GM21390 (cell line): ENCODE measurements around the gene APBA1.
"Not testable (repeated sequence)": the region's sequence is repeated elsewhere in the genome, so short reads cannot be mapped to it uniquely, and the experiment has no call there.

ENCODE experiments used
- ATAC-seq: cut with Tn5 transposase; IDR thresholded peaks from one replicate; pipeline ENCODE4 v1.9.1; 2021; ENCODE audit not compliant: unreplicated experiment

The APBA1 gene

DNA sequence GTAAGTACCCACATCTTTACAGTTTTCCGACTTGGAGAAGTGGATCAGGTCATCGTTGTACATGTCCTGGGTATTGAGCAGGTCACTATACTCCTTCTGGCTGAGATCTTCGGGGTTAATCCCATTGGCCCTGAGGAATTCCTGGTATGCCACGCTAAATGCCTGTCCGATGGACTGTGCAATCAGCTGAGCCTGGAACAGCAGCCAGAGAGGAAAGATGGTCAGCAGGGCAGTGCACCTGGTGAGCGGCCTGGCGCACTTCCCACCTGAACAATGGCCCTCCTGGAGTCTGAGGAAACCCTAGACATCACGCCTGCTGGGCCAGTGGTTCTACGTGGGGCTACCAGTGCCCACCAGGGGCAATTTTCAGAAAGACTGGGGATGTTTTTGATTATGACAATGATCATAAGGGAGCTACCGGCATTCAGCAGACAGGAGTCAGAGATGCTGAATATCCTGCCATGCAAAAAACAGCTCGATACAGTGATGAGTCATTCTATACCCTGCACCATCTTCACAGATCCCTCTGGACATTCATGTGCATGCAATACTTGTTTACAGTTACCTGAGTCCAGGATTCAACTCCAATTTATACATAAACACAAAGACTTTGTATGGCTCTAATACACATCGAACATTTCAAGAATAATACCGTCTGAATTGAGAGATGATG, 219.9 kb downstream of the APBA1 start:
- ATAC-seq = no peak

- no peak for ATAC-seq
Observed at GRCh38 chr9:69446496-69446895, 225.7 kb downstream of the APBA1 start.

- ATAC-seq = no peak
Observed at GRCh38 chr9:69445251-69445650, 226.9 kb downstream of the APBA1 start.

DNA sequence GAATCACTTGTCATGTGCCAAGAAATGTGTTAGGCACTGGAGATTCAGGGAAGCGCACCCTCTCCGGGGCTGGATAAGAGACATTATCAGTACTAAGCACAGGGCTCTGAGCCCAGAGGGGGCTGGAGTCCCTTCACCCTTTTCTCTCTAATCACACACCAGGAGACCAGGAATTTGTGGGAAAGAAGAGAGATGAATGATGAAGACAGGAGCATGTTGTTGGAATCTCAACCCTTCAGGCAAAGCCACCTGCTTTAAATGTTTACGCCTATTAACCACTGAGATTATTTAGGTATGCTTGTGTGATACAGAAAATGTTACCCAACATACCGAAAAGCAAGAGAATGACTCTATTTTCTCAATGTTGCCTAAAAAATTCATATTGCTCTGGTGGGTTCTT, 227.4 kb downstream of the APBA1 start:
- ATAC-seq = no peak

DNA sequence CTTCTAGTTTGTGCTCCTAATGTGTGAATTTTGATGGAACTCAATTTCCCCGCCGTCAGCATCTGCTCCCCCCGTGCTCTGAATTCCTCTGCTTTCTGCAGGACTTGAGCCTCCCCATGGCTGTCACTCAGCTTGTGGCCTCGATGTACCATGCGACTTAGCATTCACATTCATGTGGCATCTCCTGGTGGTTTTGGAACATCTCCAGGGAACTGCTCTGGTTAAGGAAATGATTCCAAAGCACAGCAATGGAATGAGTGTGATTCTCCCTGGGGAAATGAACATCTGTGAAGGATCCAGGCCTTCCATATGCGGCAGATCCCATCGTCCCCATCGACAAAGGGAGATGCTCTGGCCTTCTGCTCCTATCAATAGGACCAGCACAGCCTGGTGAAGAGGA, 228.2 kb downstream of the APBA1 start:
- ATAC-seq = no peak

GRCh38 chr9:69443178-69443577, 229.0 kb downstream of the APBA1 start:
- no peak for ATAC-seq

DNA sequence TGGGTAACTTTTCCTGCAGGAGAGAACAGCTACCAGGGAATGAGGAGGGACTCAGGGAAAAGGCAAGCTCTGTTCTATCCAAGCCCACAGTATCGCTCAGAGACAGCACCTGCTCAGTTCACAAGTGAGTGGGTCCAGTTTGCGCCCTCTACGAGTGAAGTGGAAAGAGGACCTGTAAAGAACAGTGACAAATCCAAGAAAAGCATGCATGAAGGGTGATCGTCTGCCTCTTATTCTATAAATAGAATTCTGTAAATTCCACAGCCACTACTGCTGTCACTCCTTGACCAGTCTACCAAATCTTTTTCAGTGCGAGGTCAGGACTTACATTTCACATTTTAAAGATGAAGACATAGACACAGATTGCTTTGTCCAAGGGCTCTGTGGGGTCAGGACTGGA, 229.7 kb downstream of the APBA1 start:
- ATAC-seq = no peak

- not testable (repeated sequence) for ATAC-seq
Observed at GRCh38 chr9:69440254-69440955, 231.8 kb downstream of the APBA1 start.

DNA sequence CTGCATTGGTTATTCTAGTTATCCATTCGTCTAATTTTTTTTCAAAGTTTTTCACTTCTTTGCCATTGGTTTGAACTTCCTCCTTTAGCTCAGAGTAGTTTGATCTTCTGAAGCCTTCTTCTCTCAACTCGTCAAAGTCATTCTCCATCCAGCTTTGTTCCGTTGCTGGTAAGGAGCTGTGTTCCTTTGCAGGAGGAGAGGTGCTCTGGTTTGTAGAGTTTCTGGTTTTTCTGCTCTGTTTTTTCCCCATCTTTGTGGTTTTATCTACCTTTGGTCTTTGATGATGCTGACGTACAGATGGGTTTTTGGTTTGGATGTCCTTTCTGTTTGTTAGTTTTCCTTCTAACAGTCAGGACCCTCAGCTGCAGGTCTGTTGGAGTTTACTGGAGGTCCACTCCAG, 232.5 kb downstream of the APBA1 start:
- ATAC-seq = not testable (repeated sequence)

- no peak for ATAC-seq
Observed at GRCh38 chr9:69433968-69434367, 238.2 kb downstream of the APBA1 start.

DNA sequence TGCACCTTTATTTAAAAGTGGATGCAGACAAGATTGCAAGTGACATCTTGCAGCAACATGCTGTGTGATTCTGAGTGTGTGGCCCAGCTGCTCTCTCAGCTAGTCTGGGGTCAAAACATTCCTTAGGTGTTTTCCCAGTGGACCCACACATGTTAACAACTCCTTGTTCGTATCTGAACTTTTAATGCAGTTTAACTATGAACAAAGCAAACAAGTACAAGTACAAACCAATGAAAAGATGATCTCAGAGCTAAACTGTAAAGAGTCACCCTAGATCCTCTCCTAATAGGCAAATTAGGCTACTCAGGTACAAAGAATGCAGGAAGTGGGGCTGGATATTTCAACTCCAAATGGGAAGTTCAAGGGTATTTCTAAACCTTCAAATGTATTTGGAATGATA, 238.8 kb downstream of the APBA1 start:
- ATAC-seq = no peak

- no peak for ATAC-seq
Observed at GRCh38 chr9:69432623-69433022, 239.5 kb downstream of the APBA1 start.

GRCh38 chr9:69431777-69432176, 240.4 kb downstream of the APBA1 start:
- ATAC-seq = no peak

GRCh38 chr9:69431203-69431602, 241.0 kb downstream of the APBA1 start:
- no peak for ATAC-seq

DNA sequence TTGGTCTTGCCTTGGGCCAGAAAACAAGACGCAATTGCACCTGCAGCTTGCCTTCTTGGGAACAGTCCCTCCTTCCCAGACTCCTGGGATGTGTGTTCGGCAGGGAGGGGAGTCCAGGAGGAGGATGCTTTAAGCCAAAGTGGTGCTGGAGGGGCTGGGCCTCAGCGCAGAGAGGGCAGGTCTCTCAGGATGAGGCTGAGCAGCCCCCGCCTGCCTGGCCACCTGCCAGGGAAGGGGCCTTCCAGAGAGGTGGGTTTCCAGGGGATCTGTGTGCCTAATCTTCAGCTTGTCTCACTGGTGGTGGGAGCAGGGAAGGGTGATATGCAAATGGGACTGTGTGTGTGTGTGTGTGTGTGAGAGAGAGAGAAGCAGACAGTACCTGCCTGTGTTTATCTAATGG, 242.0 kb downstream of the APBA1 start:
- no peak for ATAC-seq

GRCh38 chr9:69429281-69429680, 242.9 kb downstream of the APBA1 start:
- no peak for ATAC-seq

DNA sequence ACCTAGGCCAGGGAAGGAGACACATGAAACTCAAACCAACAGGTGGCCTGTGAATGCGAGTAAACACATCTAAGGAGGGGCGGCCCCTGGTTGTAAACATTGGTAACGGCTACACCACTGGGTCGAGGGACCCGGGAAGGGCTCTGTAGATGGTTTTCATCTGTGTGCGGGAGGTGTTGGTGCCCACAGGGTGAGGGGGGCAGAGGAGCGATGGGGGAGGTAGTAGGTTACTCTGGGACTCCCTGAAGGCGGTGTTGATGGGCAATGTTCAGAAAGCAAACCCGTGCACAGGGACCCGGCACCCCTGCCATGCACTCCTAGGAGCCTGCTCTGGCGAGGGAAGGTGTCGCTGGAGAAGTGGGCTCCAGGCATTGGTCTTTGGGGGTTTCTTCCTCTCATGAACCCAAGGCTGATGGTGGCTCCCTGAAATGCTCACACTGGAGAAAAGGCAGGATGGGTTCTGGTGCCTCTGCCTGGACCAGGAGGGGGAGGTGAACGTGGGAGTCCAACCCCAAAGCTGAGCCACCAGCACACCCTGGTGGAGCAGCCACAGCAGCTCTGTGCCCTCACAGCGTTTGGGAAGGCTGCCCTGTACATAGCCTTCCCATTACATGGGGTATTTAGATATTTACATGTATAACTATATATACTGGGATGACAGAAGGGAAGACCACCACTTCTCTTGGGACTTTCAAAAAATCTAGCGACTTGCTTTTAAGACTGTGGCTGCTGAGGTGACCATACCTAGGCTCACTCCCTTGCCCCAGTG, 244.0 kb downstream of the APBA1 start:
- no peak for ATAC-seq

DNA sequence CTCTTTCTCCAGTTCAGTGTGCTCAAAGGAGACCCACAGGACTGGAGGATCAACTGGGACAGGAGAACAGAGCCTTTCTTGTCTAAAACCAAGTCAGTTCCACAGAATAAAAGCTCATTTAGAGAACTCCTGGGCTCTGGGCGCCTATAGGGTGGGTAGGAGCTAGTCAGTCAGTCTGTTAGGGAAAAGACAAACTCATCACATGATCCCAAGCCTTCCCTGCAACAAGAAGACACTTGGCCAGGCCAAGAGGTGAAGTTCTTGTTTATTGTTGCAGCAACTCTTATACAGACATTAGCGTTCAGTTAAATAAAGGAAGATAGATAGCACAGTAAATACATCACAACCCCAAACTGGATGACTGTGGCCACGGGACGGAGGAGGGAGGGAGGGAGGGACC, 244.9 kb downstream of the APBA1 start:
- no peak for ATAC-seq

GRCh38 chr9:69425136-69425801, 246.9 kb downstream of the APBA1 start:
- ATAC-seq = no peak

DNA sequence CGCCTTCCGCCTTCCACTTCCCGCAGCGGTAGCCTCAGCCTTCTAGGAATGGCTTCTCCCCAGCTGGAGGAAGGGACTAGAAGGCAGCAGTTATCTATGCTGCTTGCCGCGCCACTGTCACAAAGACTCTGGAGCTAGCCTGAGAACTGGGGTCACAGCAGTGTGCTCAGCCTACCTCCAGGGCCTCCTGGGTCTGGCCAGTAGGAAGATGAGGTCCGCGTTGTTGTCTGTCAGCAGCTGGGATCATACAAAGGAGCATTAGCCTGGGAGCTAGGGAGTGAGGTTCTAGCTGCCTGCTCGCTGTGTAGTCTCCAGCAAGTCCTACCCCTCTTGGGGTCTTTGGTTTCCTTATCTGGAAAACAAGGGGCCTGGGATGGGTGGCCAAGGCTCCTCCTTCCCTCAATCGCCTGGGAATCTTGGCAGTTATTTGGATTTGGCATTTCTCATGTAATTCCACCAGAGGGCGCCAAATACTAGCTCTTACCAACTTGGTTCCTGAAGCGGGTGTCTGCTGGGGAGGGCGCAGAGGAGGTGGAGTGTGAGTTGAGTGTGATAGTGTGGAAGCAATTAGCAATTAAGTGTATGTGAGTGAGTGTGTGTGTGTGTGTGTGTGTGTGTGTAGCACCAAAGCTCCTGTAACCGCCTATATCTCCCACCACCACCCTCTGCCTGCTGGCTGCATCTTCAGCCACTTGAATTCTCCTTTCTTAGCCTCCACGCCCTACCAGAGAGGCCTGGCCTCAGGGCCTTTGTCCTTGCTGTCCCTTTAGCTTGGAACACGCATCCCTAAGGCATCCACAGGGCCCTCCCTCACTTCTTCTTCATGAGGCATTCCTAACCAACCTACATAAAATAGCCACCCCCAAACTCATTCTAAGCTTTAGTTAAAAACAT, 250.0 kb downstream of the APBA1 start:
- no peak for ATAC-seq
